ENCODE measurements around the gene MAP7D2. TPM values are rescaled to one million over a fixed set of nuclear protein-coding genes. Genes with fewer than 3 reads are reported as not detected.

The MAP7D2 gene
- total and polyA plus RNA-seq, 2 of the 4 experiments (the other 2 are of a cell fraction) = 0.18 to 0.19 TPM

- TF ChIP-seq MAFK (IDR thresholded peaks at IDR 0.05; ENCODE audit: low read depth, low read length) (peak; percentile 34; the same call in 1 of the 2 replicates), CHD1 (IDR thresholded peaks at IDR 0.05; ENCODE audit: low read depth, low read length) (no peak), CEBPB (IDR thresholded peaks at IDR 0.05; ENCODE audit: low read depth, low read length) (peak; percentile 67)
Measured at GRCh38 chrX:20067709-20068561, 48.8 kb downstream of the MAP7D2 start (continued).

Measured in IMR-90 (cell line).